Peyer's patch (tissue), 4 donors: ENCODE data around the gene AQP12A.
"Not testable (repeated sequence)": the region's sequence is repeated elsewhere in the genome, so short reads cannot be mapped to it uniquely, and the experiment has no call there.

Experiments used
- CTCF ChIP-seq, 6 experiments: fragments of 450-650 bp in 4 of 6; fragments of 200-600 bp in 2 of 6; sonication (generic) in 1 of 6; IDR thresholded peaks; one replicate each; pipeline ENCODE4 v1.5.1; 2017 to 2019; ENCODE audit warnings: antibody characterized with exemption in 6 of 6, mild to moderate bottlenecking in 3 of 6, moderate library complexity in 1 of 6
- POLR2A ChIP-seq, 2 donors: fragments of 450-650 bp; IDR thresholded peaks; one replicate each; pipeline ENCODE4 v1.5.1; 2017; ENCODE audit warnings: antibody characterized with exemption in 2 of 2, mild to moderate bottlenecking in 2 of 2, moderate library complexity in 2 of 2

- TF ChIP-seq POLR2A, CTCF (IDR thresholded peaks at IDR 0.05): not testable (repeated sequence)
These were observed 8.2 kb upstream of the AQP12A start for GRCh38 chr2:240683329-240683979.
